HG03378 (cell line): ENCODE data around the gene SPOCK3.
A peak's percentile ranks its signal among the peaks of the same experiment; 100 is the strongest.
"Not testable (repeated sequence)": the region's sequence is repeated elsewhere in the genome, so short reads cannot be mapped to it uniquely, and the experiment has no call there.

Experiments used
- ATAC-seq: cut with Tn5 transposase; IDR thresholded peaks from one replicate; pipeline ENCODE4 v1.9.1; 2021; ENCODE audit warnings: mild to moderate bottlenecking, moderate library complexity; ENCODE audit not compliant: unreplicated experiment

SPOCK3 gene

GRCh38 chr4:167234316-167234881, at the start of gene SPOCK3:
SPOCK3 (minus strand) TSS chr4:167234494.
- peak; percentile 39 for ATAC-seq

- no peak for ATAC-seq
Measured at GRCh38 chr4:167282171-167282864, 48.0 kb upstream of the SPOCK3 start.

- not testable (repeated sequence) for ATAC-seq
Measured at GRCh38 chr4:167281545-167281944, 47.3 kb upstream of the SPOCK3 start.

DNA sequence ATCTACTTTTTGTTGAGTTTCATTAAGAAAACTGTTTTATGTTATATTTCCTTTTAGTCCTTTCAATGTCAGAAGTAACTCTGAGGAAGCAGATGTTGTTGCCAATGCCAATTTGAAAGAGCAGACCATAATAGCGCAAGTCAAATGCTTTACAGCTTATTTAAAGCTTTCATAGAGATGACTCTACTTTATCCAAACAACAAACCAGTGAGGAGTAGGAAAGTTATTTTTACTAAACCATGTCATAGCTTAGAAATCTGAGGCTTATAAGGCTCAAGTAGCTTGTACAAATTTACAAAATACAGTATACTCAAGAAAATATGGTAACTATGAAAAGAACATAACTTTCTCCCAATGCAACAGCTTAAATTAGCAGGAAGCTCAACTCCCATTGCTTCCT, 40.1 kb upstream of the SPOCK3 start:
- no peak for ATAC-seq

DNA sequence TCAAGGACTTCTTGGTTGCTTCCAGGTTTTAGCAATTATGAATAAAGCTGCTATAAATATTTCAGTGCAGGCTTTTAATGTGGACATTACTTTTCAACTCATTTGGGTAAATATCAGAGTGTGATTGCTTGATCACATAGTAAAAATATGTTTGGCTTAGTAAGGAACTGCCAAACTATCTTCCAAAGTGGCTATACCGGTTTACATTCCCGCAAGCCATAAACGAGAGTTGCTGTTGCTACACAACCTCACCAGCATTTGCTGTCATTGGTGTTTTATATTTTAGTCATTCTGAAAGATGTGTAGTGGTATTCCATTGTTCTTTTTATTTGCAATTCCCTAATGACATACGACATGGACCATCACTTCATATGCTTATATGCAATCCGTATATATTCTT, 30.9 kb upstream of the SPOCK3 start:
- no peak for ATAC-seq

GRCh38 chr4:167248271-167248670, 14.0 kb upstream of the SPOCK3 start:
- ATAC-seq = no peak

- no peak for ATAC-seq
Measured at GRCh38 chr4:167239627-167240026, 5.3 kb upstream of the SPOCK3 start.

DNA sequence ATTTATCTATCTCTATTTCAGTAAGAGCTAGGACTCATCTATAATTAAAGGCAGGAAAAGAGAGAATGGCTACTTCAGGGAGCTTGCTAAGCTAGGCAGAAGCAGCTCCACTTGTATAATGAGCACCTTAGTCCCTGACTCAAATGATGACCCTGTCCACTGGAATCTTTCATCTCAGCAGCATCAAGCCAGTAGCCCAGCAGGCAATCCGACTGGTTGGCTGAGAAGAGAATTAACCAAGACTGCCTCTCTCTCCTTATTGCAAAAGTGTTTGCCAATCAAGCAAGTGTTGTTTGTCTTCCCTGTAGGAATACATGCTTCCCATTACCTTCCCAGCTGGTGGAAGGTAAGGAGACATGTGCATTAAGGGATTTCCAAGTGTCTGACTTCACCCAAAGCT, 3.9 kb upstream of the SPOCK3 start:
- no peak for ATAC-seq

DNA sequence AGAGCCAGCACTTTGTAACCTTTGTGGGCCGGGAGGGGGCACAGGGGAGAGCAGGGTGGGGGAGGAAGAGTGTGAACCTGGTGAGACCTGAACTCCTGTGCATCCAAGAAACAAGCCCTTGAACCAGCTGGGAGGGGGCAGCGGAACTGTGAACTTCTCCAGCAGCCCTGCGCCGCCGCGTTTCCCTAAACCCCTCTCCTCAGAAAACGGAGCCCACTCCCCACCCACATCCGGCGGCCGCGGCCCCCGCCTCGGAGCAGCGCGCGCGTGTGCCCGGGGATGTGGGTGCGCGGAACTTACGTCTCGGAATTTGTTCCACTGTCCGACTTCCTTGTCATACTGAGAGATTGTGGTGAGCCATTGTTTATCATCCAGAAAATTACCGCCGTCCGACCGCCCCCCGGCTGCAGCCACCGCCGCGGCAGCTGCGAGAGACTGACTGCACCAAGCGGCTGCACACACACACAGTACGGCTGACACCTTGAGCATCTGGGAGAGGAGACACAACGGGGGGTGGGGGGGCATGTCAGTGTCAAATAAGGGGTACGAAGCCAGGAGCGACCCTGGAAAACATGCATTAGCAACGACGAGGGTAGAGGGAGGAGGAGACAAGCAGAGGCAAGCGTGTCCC, 494 bp downstream of the SPOCK3 start:
- ATAC-seq = peak; percentile 64

- no peak for ATAC-seq
Measured at GRCh38 chr4:167232805-167233684, 1.2 kb downstream of the SPOCK3 start.

DNA sequence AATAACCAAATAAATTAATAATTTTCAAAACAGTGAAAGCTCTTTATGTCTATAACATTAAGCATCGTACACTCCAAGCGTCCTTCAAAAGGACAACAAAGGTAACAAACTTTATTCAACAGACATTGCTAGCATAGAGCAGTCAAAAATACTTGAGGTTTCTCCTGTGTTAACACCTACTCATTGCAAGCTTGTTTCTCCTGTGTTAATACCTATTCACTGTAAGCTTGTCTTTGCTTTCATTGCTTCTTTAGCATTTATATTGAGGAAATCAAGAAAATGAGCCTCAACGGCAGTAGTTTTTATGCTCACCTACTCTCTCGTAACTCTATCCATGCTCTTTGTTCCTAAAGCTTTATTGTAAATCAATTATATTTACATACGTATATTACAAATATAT, 3.5 kb downstream of the SPOCK3 start:
- ATAC-seq = no peak

DNA sequence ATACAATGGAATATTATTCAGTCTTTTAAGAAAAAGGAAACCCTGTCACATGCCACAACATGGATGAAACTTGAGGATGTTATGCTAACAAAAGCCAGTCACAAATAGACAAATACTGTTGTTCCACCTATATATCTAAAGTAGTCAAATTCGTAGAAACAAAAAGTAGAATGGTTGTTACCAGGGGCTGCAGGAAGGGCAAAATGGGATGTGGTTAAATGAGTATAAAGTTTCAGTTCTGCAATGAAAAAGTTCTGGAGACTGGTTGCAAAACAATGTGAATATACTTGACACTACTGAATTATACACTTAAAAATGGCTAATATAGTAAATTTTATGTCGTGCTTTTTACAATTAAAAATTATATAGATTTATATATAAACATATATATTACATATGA, 12.2 kb downstream of the SPOCK3 start:
- peak; percentile 97 for ATAC-seq

GRCh38 chr4:167221084-167221483, 13.2 kb downstream of the SPOCK3 start:
- ATAC-seq = no peak

DNA sequence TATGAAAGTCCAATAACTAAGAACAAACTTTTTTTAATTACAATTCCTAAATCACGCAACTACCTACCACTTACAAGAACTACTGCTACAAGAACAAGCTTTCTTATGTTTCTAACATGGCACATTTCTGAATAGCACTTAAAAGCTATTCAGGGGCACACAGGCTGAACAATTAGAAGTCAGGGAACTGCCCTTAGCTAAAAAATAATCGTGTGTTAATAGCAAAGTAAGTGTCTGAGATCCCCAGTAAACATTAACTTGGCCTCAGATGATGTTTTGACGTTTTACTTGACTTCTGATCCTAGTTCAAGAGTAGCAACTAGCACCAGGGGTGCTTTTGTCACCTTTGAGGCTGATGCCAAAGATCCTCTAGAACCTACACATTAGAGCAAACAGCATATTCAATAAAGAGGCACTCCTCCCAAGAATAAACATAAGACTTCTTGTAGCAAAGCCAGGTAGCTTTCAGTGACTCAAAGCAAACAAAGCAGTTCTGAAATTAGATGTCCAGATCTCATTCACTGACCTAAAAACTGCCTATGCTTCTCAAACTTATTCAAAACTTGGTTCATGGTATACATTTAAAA, 16.2 kb downstream of the SPOCK3 start:
- no peak for ATAC-seq

DNA sequence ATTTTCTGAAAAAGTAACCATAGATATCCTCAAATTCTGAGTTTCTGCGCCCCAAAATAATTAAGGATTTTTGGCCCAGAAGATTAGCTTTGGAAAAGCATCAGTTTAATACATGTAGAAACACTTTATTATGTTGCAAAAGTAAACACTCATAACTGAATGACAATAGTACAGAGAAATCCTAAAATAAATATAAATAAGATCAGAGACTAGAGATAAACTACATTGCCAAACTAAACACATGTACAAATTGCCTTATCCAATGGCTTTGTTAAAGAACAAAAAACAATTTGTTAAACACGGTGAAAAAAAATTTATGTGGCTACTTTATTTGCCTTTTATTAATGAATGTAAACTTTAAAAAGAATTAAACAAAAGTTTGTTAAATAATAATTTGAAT, 17.5 kb downstream of the SPOCK3 start:
- ATAC-seq = no peak

DNA sequence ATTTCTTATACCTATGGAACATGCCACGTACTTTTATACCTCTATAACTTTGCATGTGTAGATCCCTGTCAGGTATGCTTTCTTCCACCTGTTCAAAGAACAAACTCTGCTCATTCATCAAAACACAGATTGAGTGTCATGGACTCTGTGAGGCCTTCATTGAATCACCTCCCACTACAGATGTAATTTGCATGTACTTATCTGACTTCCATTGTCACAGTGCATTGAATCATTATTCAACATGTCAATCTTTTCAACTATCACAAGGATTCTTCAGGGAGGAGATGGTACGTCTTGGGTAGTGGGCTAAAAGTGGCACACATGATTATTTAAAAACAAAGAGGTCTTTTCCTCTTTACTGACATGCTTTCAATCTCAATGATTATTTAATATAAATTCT, 24.1 kb downstream of the SPOCK3 start:
- ATAC-seq = no peak

DNA sequence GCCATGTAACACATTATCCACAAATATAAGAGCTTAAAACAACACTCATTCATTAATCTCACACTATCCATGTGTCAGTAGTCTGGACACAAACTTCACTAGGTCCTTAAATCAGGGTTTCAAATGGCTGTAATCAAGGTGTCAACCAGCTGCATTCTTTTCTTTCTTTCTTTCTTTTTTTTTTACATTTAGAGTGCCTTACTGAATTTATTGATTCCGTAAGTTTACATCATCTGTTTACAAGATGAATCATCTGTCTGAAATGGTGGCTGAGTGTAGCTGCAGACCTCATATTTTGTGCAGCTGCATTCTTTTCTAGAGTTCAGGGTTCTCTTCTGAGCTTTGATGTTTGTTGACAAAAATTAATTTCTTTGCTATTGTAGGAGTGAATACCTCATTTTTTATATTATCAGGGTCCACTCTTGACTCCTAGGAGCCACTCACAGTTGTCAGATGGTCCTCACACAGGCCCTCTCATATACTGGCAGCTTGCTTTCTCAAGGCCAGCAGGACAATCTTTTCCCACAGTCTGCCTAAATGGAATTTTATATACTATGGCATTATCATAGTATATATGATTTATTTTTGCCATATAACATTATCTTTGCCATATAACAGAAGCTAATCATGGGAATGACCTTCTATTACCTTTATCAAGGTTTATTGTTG, 37.8 kb downstream of the SPOCK3 start:
- ATAC-seq = no peak

- ATAC-seq = no peak
Measured at GRCh38 chr4:167190379-167190778, 43.9 kb downstream of the SPOCK3 start.

GRCh38 chr4:167185465-167185864, 48.8 kb downstream of the SPOCK3 start:
- no peak for ATAC-seq

DNA sequence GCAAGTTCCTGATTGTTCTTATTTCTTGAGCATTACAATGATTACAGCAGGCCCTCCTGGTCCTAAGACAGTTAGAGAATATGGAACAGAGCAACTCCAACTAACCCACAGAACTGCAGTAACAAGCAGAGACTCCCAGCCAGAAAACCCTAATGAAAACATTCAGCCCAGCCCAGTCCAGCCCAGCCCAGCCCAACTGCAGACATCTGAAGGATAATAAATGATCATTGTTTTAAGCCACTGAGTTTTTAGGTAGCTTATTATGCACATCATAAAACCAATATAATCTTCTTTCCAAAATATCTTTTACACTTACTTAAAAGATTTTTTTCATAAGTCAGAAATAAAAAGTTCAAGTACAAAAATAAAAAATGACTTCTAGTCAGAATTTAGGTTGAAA, 51.3 kb downstream of the SPOCK3 start:
- no peak for ATAC-seq

GRCh38 chr4:167177925-167178324, 56.4 kb downstream of the SPOCK3 start:
- ATAC-seq = no peak
